Measurements from ENCODE around the gene SH3BP5.

Gene SH3BP5

DNA sequence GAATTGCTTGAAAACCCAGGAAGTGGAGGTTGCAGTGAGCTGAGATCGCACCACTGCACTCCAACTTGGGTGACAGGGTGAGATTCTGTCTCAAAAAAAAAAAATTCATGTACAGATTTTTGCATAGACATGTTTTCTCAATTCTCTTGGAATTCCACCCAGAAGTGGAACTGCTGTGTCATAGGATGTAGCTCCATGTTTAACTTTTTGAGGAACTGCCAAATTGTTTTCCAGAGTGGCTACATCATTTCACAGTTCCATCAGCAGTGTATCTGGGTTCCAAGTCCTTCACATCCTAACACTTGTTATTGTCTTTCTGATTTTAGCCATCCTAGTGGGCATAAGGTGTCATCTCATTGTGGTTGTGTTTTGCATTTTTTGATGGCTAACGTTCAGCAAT lies 116.4 kb downstream of the SH3BP5 start:
- no peak overlapping the region for H2AFZ ChIP-seq (ENCODE audit: low read depth)
- H4K20me1 ChIP-seq (ENCODE audit: insufficient read depth): no peaks in the 10 kb centered on the region
- H3K27me3 ChIP-seq (ENCODE audit: insufficient read depth, low read depth): no peaks in the 10 kb centered on the region
- H3K27ac ChIP-seq: no peak overlapping the region
- H3K4me3 ChIP-seq (IDR thresholded peaks at IDR 0.05; ENCODE audit: insufficient read depth, low read depth, low read length): no peak overlapping the region
- H3K36me3 ChIP-seq (ENCODE audit: insufficient read depth): no peaks in the 10 kb centered on the region
- H3K9ac ChIP-seq: no peak overlapping the region
- TF ChIP-seq, protein P1, sequence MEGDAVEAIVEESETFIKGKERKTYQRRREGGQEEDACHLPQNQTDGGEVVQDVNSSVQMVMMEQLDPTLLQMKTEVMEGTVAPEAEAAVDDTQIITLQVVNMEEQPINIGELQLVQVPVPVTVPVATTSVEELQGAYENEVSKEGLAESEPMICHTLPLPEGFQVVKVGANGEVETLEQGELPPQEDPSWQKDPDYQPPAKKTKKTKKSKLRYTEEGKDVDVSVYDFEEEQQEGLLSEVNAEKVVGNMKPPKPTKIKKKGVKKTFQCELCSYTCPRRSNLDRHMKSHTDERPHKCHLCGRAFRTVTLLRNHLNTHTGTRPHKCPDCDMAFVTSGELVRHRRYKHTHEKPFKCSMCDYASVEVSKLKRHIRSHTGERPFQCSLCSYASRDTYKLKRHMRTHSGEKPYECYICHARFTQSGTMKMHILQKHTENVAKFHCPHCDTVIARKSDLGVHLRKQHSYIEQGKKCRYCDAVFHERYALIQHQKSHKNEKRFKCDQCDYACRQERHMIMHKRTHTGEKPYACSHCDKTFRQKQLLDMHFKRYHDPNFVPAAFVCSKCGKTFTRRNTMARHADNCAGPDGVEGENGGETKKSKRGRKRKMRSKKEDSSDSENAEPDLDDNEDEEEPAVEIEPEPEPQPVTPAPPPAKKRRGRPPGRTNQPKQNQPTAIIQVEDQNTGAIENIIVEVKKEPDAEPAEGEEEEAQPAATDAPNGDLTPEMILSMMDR (conservative IDR thresholded peaks at IDR 0.05; ENCODE audit: low read depth, low read length): no peak
- no peaks in the 10 kb centered on the region for H3K79me2 ChIP-seq (ENCODE audit: insufficient read depth, low read depth)
- H3K4me1 ChIP-seq (ENCODE audit: low read depth, poor library complexity, severe bottlenecking): peaks cover 8% of the 10 kb centered on the region
- no peak overlapping the region for H3K4me2 ChIP-seq

DNA sequence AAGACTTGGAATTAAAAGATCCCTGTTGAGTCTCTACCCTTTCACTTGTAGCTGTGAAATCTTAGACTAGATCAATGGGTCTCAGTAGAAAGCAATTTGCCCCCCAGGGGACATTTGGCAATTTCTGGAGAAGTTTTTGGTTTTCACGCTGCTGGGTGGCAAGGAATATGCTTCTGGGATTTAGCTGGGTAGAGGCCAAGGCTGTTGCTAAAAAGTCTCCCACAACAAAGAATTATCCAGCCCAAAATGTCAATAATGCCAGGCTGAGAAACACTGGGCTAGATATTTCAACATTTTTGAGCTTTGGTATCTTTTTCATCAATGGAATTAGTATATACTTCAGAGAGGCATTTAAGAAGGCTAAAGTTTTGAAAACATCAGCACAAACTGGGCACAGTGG lies 117.6 kb downstream of the SH3BP5 start:
- TF ChIP-seq, protein P1 (conservative IDR thresholded peaks at IDR 0.05; ENCODE audit: low read depth, low read length): no peak
- H3K4me3 ChIP-seq (IDR thresholded peaks at IDR 0.05; ENCODE audit: insufficient read depth, low read depth, low read length): no peak overlapping the region
- H3K4me2 ChIP-seq: no peak overlapping the region
- no peaks in the 10 kb centered on the region for H4K20me1 ChIP-seq (ENCODE audit: insufficient read depth)
- no peak overlapping the region for H3K9ac ChIP-seq
- no peak overlapping the region for H2AFZ ChIP-seq (ENCODE audit: low read depth)
- H3K36me3 ChIP-seq (ENCODE audit: insufficient read depth): no peaks in the 10 kb centered on the region
- no peaks in the 10 kb centered on the region; the same call in 1 of the 2 replicates for H3K79me2 ChIP-seq (ENCODE audit: insufficient read depth, low read depth)
- peaks cover 8% of the 10 kb centered on the region for H3K4me1 ChIP-seq (ENCODE audit: low read depth, poor library complexity, severe bottlenecking)
- H3K27me3 ChIP-seq (ENCODE audit: insufficient read depth, low read depth): no peaks in the 10 kb centered on the region
- H3K27ac ChIP-seq: no peak overlapping the region

DNA sequence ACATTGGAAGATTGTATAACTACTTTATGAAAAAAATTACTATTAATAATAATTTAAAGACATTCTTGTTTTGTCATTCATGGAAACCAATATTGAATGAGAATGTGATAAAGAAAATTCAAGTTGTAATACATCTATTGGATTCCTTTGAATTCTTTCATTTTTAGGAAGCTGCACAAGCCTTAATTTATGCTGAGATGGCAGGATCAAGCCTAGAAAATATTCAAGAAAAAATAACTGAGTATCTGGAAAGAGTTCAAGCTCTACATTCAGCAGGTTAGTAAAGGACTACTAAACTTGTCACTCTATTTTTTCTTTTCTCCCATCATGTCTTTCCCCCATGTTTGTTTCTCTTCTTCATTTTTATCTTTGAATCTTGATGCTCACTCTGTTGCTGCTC lies 120.4 kb downstream of the SH3BP5 start:
- no peaks in the 10 kb centered on the region for H3K36me3 ChIP-seq (ENCODE audit: insufficient read depth)
- H3K4me2 ChIP-seq: no peak overlapping the region
- no peaks in the 10 kb centered on the region for H3K27me3 ChIP-seq (ENCODE audit: insufficient read depth, low read depth)

DNA sequence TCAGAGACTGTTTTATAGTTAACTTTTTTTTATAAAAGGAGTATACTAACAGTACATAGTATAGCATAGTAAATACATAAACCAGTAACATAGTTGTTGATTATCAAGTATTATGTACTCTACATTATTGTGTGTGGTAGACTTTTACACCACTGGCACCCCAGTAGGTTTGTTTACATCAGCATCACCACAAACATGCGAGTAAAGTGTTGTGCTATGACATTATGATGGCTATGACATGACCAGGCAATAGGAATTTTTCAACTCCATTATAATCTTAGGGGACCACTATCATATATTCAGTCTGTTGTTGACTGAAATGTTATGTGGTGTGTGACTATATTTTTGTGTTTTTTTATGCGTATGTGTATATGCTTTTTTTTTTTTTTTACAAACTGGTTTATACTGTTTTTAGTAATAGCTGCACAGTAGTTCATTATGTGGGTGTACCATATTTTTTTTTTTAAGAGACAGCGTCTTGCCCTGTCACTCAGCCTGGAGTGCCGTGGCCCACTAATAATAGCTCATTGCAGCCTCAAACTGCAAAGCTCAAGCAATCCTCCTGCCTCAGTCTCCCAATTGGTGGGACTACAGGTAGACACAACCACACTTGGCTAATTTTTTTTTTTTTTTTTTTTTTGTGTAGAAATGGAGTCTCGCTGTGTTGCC lies 124.4 kb downstream of the SH3BP5 start:
- Histone ChIP-seq H3K4me1 (ENCODE audit: low read depth, poor library complexity, severe bottlenecking) (peaks cover 13% of the 10 kb centered on the region), H3K27me3 (ENCODE audit: insufficient read depth, low read depth) (no peaks in the 10 kb centered on the region), H3K4me2 (peak overlapping the region; percentile 78), H3K27ac (no peak overlapping the region; the same call in 1 of the 2 replicates), H3K4me3 (IDR thresholded peaks at IDR 0.05; ENCODE audit: insufficient read depth, low read depth, low read length) (no peak overlapping the region), H4K20me1 (ENCODE audit: insufficient read depth) (no peaks in the 10 kb centered on the region), H3K36me3 (ENCODE audit: insufficient read depth) (no peaks in the 10 kb centered on the region), H3K9ac (no peak overlapping the region), H2AFZ (ENCODE audit: low read depth) (no peak overlapping the region), H3K79me2 (ENCODE audit: insufficient read depth, low read depth) (peaks cover 20% of the 10 kb centered on the region; the same call in 1 of the 2 replicates)
- TF ChIP-seq, protein P1 (conservative IDR thresholded peaks at IDR 0.05; ENCODE audit: low read depth, low read length): no peak

More for the DNA sequence above, 120.4 kb downstream of the SH3BP5 start:
- Histone ChIP-seq H3K79me2 (ENCODE audit: insufficient read depth, low read depth) (peaks cover 20% of the 10 kb centered on the region; the same call in 1 of the 2 replicates), H4K20me1 (ENCODE audit: insufficient read depth) (no peaks in the 10 kb centered on the region), H3K27ac (no peak overlapping the region), H3K4me1 (ENCODE audit: low read depth, poor library complexity, severe bottlenecking) (peaks cover 8% of the 10 kb centered on the region), H3K9ac (no peak overlapping the region), H3K4me3 (IDR thresholded peaks at IDR 0.05; ENCODE audit: insufficient read depth, low read depth, low read length) (no peak overlapping the region), H2AFZ (ENCODE audit: low read depth) (no peak overlapping the region)
- TF ChIP-seq, protein P1 (conservative IDR thresholded peaks at IDR 0.05; ENCODE audit: low read depth, low read length): no peak
